ENCODE measurements around the gene CLDN4.
"Not testable (repeated sequence)": the region's sequence is repeated elsewhere in the genome, so short reads cannot be mapped to it uniquely, and the experiment has no call there.

CLDN4 gene

GRCh38 chr7:73820013-73820412, 10.8 kb upstream of the CLDN4 start:
- no peak for TF ChIP-seq CTCF (IDR thresholded peaks at IDR 0.05; ENCODE audit: low read depth, low read length)
- H3K4me3 ChIP-seq (ENCODE audit: low read depth, low read length), result no peak overlapping the region

- not testable (repeated sequence) for H3K4me3 ChIP-seq (ENCODE audit: low read depth, low read length)
Observed at GRCh38 chr7:73821597-73822285, 9.1 kb upstream of the CLDN4 start.

- no peak overlapping the region for H3K4me3 ChIP-seq (ENCODE audit: low read depth, low read length)
- no peak for TF ChIP-seq CTCF (IDR thresholded peaks at IDR 0.05; ENCODE audit: low read depth, low read length)
Observed at GRCh38 chr7:73822319-73823173, 8.2 kb upstream of the CLDN4 start.

GRCh38 chr7:73823257-73823656, 7.5 kb upstream of the CLDN4 start:
- no peak for TF ChIP-seq CTCF (IDR thresholded peaks at IDR 0.05; ENCODE audit: low read depth, low read length)
- H3K4me3 ChIP-seq (ENCODE audit: low read depth, low read length), result no peak overlapping the region

- no peak overlapping the region for H3K4me3 ChIP-seq (ENCODE audit: low read depth, low read length)
- TF ChIP-seq CTCF (IDR thresholded peaks at IDR 0.05; ENCODE audit: low read depth, low read length), result no peak
Observed at GRCh38 chr7:73823873-73824592, 6.8 kb upstream of the CLDN4 start.

GRCh38 chr7:73824986-73825385, 5.8 kb upstream of the CLDN4 start:
- TF ChIP-seq CTCF (IDR thresholded peaks at IDR 0.05; ENCODE audit: low read depth, low read length), result no peak
- no peak overlapping the region for H3K4me3 ChIP-seq (ENCODE audit: low read depth, low read length)

- H3K4me3 ChIP-seq (ENCODE audit: low read depth, low read length), result no peak overlapping the region
- no peak for TF ChIP-seq CTCF (IDR thresholded peaks at IDR 0.05; ENCODE audit: low read depth, low read length)
Observed at GRCh38 chr7:73827567-73828106, 3.2 kb upstream of the CLDN4 start.

Measured in WI38 (cell line).